22Rv1 (cell line): Measurements from ENCODE around the gene PF4V1.

Source experiments
- CTCF ChIP-seq: fragments of 450-650 bp; IDR thresholded peaks from 2 replicates; pipeline ENCODE4 v1.5.1; 2017; ENCODE audit warnings: mild to moderate bottlenecking
- ZFX ChIP-seq: fragments of 450-650 bp; IDR thresholded peaks from 2 replicates; pipeline ENCODE4 v1.6.1; 2017; ENCODE audit warnings: antibody characterized with exemption, borderline replicate concordance

GRCh38 chr4:73811841-73812240 is 41.3 kb upstream of the PF4V1 start:
- TF ChIP-seq CTCF (no peak), ZFX (no peak)
